ES-I3 (cell line): ENCODE results near the gene SEMA6A.

ENCODE experiments used
- H3K36me3 ChIP-seq: 2 replicates; pipeline ENCODE4 v1.6.1; 2013; ENCODE audit warnings: mild to moderate bottlenecking, low read length, control low read depth, moderate library complexity; ENCODE audit not compliant: insufficient read depth
- H3K4me1 ChIP-seq: 2 replicates; pipeline ENCODE4 v1.6.1; 2013; ENCODE audit warnings: mild to moderate bottlenecking, control low read depth, low read length; ENCODE audit not compliant: insufficient read depth
- H3K9ac ChIP-seq: 2 replicates; pipeline ENCODE4 v1.6.1; 2013; ENCODE audit warnings: low read depth, mild to moderate bottlenecking, low read length, moderate library complexity
- H3K9me3 ChIP-seq: 2 replicates; pipeline ENCODE4 v1.6.1; 2013; ENCODE audit warnings: mild to moderate bottlenecking, low read length, moderate library complexity; ENCODE audit not compliant: control insufficient read depth, insufficient read depth

Gene SEMA6A

GRCh38 chr5:116574367-116575325 lies at the start of gene SEMA6A:
TSS of gene SEMA6A (minus strand) at chr5:116574823. CDS start at chr5:116504944, 69,879 bp downstream.
- Histone ChIP-seq H3K36me3 (peaks cover 18% of the 10 kb centered on the region; the same call in 1 of the 2 replicates), H3K9me3 (no peaks in the 10 kb centered on the region), H3K4me1 (peaks cover 23% of the 10 kb centered on the region), H3K9ac (peak within 1 kb of the TSS; percentile 85)

GRCh38 chr5:116622375-116623050 lies 47.9 kb upstream of the SEMA6A start:
- Histone ChIP-seq H3K9me3 (no peaks in the 10 kb centered on the region), H3K36me3 (no peaks in the 10 kb centered on the region), H3K9ac (no peak overlapping the region)

GRCh38 chr5:116621599-116621998 lies 47.0 kb upstream of the SEMA6A start:
- H3K9ac ChIP-seq: no peak overlapping the region
- no peaks in the 10 kb centered on the region for H3K36me3 ChIP-seq
- no peaks in the 10 kb centered on the region for H3K9me3 ChIP-seq
- peaks cover 10% of the 10 kb centered on the region for H3K4me1 ChIP-seq

More at GRCh38 chr5:116622375-116623050, 47.9 kb upstream of the SEMA6A start:
- H3K4me1 ChIP-seq: peaks cover 10% of the 10 kb centered on the region

GRCh38 chr5:116616876-116617275 lies 42.3 kb upstream of the SEMA6A start:
- H3K9me3 ChIP-seq: no peaks in the 10 kb centered on the region
- H3K9ac ChIP-seq: no peak overlapping the region
- H3K36me3 ChIP-seq: no peaks in the 10 kb centered on the region
- H3K4me1 ChIP-seq: peaks cover 15% of the 10 kb centered on the region

- H3K9me3 ChIP-seq: no peaks in the 10 kb centered on the region
- no peaks in the 10 kb centered on the region for H3K36me3 ChIP-seq
- no peak overlapping the region for H3K9ac ChIP-seq
- peaks cover 8% of the 10 kb centered on the region for H3K4me1 ChIP-seq
Observed at GRCh38 chr5:116614603-116614920, 39.9 kb upstream of the SEMA6A start.

- peaks cover 8% of the 10 kb centered on the region for H3K4me1 ChIP-seq
- H3K36me3 ChIP-seq: no peaks in the 10 kb centered on the region
- no peak overlapping the region for H3K9ac ChIP-seq
- no peaks in the 10 kb centered on the region for H3K9me3 ChIP-seq
Observed at GRCh38 chr5:116613445-116613844, 38.8 kb upstream of the SEMA6A start.

GRCh38 chr5:116612431-116612830 lies 37.8 kb upstream of the SEMA6A start:
- H3K36me3 ChIP-seq: no peaks in the 10 kb centered on the region
- H3K4me1 ChIP-seq: peaks cover 8% of the 10 kb centered on the region
- no peaks in the 10 kb centered on the region for H3K9me3 ChIP-seq
- H3K9ac ChIP-seq: no peak overlapping the region

- no peak overlapping the region for H3K9ac ChIP-seq
- peaks cover 7% of the 10 kb centered on the region; the same call in 1 of the 2 replicates for H3K4me1 ChIP-seq
- H3K36me3 ChIP-seq: no peaks in the 10 kb centered on the region
- H3K9me3 ChIP-seq: no peaks in the 10 kb centered on the region
Observed at GRCh38 chr5:116605310-116606070, 30.9 kb upstream of the SEMA6A start.

GRCh38 chr5:116604805-116605204 lies 30.2 kb upstream of the SEMA6A start:
- no peaks in the 10 kb centered on the region for H3K9me3 ChIP-seq
- peaks cover 7% of the 10 kb centered on the region; the same call in 1 of the 2 replicates for H3K4me1 ChIP-seq
- H3K9ac ChIP-seq: no peak overlapping the region
- H3K36me3 ChIP-seq: no peaks in the 10 kb centered on the region

- no peaks in the 10 kb centered on the region for H3K36me3 ChIP-seq
- H3K4me1 ChIP-seq: peaks cover 6% of the 10 kb centered on the region; the same call in 1 of the 2 replicates
- no peaks in the 10 kb centered on the region for H3K9me3 ChIP-seq
- no peak overlapping the region for H3K9ac ChIP-seq
Observed at GRCh38 chr5:116600876-116601275, 26.3 kb upstream of the SEMA6A start.

GRCh38 chr5:116598911-116599310 lies 24.3 kb upstream of the SEMA6A start:
- no peaks in the 10 kb centered on the region for H3K36me3 ChIP-seq
- H3K4me1 ChIP-seq: peaks cover 4% of the 10 kb centered on the region; the same call in 1 of the 2 replicates
- no peaks in the 10 kb centered on the region for H3K9me3 ChIP-seq
- no peak overlapping the region for H3K9ac ChIP-seq

GRCh38 chr5:116595498-116595897 lies 20.9 kb upstream of the SEMA6A start:
- no peaks in the 10 kb centered on the region; the same call in 1 of the 2 replicates for H3K36me3 ChIP-seq
- no peak overlapping the region for H3K9ac ChIP-seq
- H3K4me1 ChIP-seq: peaks cover 16% of the 10 kb centered on the region
- H3K9me3 ChIP-seq: peaks cover 6% of the 10 kb centered on the region; the same call in 1 of the 2 replicates

GRCh38 chr5:116593340-116593739 lies 18.7 kb upstream of the SEMA6A start:
- H3K36me3 ChIP-seq: no peaks in the 10 kb centered on the region; the same call in 1 of the 2 replicates
- H3K9ac ChIP-seq: no peak overlapping the region
- peaks cover 16% of the 10 kb centered on the region for H3K4me1 ChIP-seq
- H3K9me3 ChIP-seq: peaks cover 6% of the 10 kb centered on the region; the same call in 1 of the 2 replicates

GRCh38 chr5:116585227-116585626 lies 10.6 kb upstream of the SEMA6A start:
- Histone ChIP-seq H3K9me3 (no peaks in the 10 kb centered on the region; the same call in 1 of the 2 replicates), H3K4me1 (peaks cover 15% of the 10 kb centered on the region), H3K36me3 (no peaks in the 10 kb centered on the region), H3K9ac (no peak overlapping the region; the same call in 1 of the 2 replicates)
